ENCODE results near the gene TLL1.

DNA sequence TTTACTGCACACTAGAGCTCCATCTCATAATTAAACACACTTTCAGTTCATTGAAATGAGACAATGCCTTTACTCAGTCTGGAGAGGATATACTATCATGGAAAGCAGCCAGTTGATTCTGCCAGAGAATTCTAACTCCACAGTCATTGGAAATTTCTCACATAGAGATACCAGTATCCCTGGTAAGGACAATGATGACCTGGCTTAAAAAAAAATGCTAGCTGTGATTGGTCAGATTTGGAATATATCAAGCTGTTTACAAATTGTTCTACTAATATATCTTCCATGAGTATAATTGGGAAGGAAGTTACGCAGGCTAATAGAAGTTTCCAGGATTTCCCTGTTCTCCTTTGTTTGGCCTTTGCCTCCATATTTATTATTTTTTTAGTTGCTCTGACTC is 34.5 kb upstream of the TLL1 start:
- TF ChIP-seq, protein P1, sequence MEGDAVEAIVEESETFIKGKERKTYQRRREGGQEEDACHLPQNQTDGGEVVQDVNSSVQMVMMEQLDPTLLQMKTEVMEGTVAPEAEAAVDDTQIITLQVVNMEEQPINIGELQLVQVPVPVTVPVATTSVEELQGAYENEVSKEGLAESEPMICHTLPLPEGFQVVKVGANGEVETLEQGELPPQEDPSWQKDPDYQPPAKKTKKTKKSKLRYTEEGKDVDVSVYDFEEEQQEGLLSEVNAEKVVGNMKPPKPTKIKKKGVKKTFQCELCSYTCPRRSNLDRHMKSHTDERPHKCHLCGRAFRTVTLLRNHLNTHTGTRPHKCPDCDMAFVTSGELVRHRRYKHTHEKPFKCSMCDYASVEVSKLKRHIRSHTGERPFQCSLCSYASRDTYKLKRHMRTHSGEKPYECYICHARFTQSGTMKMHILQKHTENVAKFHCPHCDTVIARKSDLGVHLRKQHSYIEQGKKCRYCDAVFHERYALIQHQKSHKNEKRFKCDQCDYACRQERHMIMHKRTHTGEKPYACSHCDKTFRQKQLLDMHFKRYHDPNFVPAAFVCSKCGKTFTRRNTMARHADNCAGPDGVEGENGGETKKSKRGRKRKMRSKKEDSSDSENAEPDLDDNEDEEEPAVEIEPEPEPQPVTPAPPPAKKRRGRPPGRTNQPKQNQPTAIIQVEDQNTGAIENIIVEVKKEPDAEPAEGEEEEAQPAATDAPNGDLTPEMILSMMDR (IDR thresholded peaks at IDR 0.05; ENCODE audit: borderline replicate concordance, extremely low read depth, low read length, poor library complexity, severe bottlenecking): no peak
- no peak for TF ChIP-seq EZH2 (IDR thresholded peaks at IDR 0.05; ENCODE audit: borderline replicate concordance, low read depth, low read length, severe bottlenecking)
